Right renal pelvis (tissue), 4 donors: ENCODE results near the gene FGD5. TPM values are rescaled to one million over a fixed set of nuclear protein-coding genes. Genes with fewer than 3 reads are reported as not detected.
A peak's percentile ranks its signal among the peaks of the same experiment; 100 is the strongest.

ENCODE experiments used
- DNase-seq, 4 donors: peaks; one replicate each; pipeline ENCODE4 v3.0.0-alpha.2; 2013; ENCODE audit warnings: low read depth in 4 of 4, low spot score in 3 of 4, missing footprints in 1 of 4
- polyA plus RNA-seq, 4 donors: library from polyadenylated mRNA; unstranded; fragments of 120-200 nt; gene quantifications; one replicate each; pipeline ENCODE4 v1.2.1, GENCODE V29; 2013; ENCODE audit not compliant: insufficient read length in 4 of 4

The FGD5 gene, protein sequence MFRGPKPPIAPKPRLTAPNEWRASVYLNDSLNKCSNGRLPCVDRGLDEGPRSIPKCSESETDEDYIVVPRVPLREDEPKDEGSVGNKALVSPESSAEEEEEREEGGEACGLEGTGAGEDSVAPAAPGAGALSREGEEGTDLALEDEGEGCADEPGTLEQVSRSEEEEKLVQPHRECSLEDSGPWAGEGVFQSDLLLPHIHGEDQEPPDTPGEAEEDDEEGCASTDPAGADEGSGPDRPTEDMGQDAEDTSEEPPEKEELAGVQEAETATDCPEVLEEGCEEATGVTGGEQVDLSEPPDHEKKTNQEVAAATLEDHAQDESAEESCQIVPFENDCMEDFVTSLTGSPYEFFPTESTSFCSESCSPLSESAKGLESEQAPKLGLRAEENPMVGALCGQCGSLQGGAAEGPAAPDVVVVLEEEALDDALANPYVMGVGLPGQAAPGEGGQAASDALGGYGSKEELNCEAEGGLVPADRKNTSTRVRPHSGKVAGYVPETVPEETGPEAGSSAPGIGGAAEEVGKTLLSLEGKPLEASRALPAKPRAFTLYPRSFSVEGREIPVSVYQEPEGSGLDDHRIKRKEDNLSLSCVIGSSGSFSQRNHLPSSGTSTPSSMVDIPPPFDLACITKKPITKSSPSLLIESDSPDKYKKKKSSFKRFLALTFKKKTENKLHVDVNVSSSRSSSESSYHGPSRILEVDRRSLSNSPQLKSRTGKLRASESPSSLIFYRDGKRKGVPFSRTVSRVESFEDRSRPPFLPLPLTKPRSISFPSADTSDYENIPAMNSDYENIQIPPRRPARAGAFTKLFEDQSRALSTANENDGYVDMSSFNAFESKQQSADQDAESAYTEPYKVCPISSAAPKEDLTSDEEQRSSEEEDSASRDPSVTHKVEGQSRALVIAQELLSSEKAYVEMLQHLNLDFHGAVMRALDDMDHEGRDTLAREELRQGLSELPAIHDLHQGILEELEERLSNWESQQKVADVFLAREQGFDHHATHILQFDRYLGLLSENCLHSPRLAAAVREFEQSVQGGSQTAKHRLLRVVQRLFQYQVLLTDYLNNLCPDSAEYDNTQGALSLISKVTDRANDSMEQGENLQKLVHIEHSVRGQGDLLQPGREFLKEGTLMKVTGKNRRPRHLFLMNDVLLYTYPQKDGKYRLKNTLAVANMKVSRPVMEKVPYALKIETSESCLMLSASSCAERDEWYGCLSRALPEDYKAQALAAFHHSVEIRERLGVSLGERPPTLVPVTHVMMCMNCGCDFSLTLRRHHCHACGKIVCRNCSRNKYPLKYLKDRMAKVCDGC (N-terminal part only)
- 10 to 100 TPM; 22.9 to 26.6 (median 24.8) TPM for polyA plus RNA-seq

DNA sequence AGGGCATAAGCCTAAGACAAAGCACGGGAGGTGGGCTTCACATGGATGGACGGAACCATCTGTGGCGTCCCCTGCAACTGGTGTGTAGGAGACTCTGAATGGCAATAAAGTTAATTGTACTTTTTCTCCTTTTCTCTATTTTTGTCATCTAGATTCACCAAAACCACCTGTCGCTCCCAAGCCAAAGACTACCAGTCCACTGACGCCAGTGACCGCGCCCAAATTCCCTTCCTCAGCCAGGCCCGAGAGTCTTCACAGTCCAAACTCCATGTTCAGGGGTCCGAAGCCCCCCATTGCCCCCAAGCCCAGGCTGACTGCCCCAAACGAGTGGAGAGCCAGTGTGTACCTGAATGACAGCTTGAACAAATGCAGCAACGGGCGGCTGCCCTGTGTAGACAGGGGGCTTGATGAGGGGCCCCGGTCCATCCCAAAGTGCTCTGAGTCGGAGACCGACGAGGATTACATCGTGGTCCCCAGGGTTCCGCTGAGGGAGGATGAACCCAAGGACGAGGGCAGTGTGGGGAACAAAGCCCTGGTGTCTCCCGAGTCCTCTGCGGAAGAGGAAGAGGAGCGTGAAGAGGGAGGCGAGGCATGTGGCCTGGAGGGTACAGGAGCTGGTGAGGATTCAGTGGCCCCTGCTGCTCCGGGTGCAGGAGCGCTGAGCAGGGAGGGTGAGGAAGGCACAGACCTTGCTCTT, at the start of gene FGD5:
Gene FGD5 (plus strand): TSS at position 159 of the 697 bp plus-strand sequence. CDS start 110 bp downstream, at position 269.
- DNase-seq: no peak

DNA sequence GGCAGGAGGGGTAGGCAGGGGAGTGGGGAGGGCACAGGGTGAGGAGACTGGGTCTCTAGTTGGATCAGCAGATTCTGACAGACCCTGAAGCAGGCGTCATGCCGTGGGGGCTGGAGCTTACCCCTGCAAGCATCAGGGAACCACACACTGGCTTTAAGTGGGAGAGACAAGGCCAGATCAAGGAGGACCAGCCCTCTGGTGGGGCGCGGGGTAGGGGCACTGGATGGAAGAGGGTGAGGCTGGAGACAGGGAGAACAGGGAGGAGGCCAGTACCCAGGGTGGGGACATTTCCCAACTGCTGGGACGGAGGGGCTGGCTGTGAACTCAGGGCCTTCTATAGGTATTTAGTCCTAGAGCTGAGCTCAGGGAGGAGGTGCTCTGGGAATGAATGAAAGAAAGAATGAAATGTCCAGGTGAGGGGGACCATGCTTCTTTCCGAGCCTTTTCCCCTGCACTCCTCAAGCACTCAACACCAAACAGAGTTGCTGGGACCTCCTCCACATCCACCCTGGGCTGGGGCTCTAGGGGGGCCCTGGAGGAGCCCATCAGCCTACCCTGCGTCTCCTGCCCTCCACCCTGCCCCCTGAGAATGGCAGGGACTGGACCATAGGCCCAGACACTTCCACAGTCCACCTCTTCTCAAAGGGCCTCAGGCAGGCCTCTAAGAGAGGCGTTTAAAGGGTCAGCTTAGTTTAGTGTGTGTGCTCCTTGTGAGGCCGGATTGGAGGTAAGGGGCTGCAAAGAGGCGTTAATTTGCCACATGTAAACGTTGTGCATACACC, 49.0 kb upstream of the FGD5 start:
- no peak for DNase-seq

DNA sequence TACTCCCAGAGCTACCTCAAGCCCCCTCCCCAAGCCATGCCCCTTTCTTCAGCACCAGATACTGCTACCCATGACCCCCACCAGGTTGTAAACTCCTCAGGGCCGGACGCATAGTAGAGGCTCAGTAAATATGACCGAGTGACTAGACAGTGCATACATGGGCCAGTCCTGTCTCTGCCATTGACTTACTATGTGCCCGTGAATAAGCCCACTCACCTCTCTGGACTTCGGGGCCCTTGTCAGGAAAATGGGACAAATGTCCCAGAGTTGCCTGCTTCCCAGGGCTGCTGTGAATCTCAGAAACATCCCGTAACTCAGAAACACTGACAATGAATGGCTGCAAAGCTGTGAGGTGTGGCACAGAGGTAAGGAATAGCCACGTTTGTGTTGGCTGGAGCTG, 48.2 kb upstream of the FGD5 start:
- no peak for DNase-seq

DNA sequence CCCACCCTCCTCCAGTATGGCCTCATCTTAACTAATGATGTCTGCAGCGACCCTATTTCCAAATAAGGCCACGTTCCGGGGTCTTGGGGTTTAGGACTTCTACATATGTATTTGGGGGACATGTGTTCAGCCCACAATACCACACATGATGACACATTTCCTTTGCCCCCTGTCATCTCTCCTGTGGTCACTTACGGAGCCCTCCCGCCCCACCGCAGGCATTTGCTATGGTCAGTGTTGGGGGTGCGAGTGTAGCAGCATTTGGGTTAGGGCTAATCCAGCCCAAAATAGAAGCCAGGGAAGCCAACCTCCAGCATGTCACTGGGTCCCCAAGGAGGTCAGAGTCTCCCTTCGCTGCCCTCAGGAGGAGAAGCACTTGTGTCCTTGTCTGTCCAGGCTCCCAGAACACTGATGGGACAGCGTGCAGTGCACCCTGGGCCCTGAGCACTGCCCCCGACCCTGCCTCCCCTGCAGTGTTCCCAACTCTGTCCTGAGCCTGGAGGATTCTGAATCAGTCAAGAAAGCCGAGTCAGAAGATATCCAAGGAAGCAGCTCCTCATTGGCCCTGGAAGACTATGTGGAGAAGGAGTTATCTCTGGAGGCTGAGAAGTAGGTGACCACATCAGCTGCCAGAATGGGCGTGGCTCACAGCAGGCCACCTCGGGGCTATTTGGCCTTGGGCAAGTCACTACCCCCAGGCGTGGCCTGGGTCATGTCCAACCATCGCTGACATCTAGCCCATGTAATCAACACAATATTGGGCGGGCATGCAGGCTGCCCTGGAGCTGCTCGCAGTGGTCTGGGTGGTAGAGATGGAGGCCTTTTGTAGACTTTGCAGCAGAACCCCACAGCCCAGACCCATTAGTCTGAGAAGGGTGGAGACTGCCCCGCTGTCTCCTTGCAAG, 46.9 kb upstream of the FGD5 start:
- no peak for DNase-seq

DNA sequence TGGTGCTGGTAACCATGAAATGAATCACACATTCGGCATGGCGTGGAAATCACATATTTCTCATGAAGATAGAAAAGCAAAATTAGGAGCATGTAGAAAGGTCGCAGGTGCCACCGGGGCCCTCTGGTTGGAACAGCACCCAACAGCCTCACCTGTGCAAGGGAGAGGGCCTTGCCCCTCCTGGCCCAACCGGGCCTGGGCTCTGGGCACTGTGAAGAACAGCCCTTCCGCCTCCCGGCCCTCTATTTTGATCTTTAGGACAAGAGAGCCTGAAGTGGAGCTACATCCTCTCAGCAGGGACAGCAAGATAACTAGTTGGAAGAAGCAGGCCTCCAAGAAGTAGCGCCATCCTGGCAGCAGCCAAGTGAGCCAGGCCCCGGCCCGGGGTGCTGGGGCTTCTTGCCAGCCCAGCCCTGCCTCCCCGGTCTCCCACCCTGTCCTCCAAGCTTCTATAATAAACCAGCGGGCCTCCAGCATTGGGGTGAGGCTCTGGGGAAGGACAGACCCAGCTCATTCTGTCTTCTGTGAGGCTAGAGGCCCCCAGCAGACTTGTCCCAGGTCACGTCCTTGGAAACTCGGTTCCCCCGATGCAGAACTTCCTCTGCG, 46.1 kb upstream of the FGD5 start:
- DNase-seq: no peak

DNA sequence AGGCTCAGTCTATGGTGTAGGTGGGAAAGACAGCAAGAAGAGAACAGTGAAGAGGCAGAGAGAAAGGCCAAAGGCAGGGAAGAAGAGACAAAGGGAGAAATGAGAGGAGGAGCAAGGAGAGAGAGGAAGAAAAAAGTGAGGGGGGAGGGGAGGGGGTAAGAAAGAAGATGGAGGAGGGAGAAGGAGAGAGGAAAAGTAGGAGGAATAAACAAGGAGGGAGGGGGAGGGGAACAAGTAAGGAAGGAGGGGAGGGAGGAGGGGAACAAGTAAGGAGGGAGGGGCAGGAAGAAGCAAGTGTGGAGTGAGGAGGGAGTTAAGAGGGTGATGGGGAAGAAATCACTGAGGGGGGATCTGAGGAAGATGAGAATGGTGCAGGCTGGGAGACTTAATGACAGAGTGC, 45.5 kb upstream of the FGD5 start:
- no peak for DNase-seq

DNA sequence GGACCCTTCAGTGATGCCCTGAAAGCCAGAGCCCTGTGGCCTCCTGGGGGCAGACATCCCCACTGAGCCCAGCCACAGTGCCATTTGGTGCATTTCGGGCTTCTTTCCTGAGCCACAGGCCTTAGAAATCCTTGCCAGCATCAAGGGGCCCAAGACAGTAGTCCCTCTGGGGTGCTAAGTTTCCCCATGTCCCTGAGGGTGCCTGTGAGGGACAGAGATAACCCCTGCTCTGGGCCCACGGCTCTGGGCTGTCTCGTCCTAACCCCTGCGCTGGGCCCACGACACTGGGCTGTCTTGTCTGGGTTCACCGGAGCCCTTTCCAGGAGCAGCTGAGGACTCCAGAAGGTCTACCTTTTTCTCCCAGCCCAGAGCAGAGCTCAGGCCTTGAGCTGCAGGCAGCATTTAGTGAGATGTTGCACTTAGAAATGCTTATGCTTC, 45.1 kb upstream of the FGD5 start:
- DNase-seq: no peak

DNA sequence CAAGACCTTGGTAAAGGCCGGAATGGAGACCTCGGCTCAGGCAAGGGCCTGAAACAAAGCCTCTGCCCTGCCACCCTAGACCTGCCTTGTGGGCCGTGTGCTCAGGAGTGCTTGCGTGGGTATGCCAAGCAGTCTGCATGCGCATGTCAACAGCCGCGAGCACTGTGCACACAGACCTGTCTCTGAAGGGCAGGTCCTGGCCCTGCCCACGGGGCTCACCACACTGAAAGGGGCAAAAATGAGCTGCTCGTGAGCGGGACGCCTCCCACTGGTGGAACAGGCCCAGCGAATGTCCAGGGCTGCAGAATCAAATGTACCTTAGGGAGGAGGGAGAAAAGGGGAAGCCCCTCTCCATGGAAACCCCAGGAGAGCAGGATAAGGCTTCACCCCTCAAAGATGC, 44.3 kb upstream of the FGD5 start:
- no peak for DNase-seq

DNA sequence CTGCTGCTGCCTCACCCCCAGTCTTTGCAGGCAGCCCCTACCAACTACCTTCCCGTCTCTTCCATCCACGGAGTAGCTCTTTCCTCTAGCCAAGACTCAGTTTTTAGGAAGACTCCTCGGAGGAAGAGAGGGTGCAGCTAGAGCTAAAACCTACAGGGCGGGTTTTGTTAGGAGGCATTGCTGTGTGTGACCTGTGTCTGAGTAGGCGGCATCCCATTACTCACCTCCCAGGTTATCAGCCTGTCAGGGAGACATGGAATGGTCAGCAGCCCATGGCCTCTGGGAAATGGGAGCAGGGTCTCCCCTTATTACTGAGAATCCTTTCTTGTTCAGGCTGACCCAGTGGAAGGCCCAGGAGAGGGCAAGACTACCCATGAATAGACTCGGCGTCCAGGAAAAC, 43.8 kb upstream of the FGD5 start:
- no peak for DNase-seq

DNA sequence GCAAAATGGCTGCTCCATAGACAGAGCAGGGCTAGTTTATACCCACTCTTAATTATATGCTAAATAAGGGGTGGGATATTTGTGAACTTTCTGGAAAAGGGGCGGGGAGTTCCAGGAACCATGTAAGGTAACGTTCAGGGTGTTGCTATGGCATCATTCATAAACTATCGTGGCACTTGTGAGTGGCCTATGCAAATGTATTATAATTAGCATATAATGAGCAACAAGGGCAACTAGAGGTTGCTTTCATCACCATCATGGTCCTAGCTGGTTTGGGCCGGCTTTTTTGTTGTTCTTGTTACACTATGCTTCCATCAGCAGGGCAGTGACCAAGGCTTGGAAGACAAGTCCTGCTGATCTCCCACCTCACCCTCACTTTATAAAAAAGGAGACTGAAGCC, 43.2 kb upstream of the FGD5 start:
- DNase-seq: no peak

DNA sequence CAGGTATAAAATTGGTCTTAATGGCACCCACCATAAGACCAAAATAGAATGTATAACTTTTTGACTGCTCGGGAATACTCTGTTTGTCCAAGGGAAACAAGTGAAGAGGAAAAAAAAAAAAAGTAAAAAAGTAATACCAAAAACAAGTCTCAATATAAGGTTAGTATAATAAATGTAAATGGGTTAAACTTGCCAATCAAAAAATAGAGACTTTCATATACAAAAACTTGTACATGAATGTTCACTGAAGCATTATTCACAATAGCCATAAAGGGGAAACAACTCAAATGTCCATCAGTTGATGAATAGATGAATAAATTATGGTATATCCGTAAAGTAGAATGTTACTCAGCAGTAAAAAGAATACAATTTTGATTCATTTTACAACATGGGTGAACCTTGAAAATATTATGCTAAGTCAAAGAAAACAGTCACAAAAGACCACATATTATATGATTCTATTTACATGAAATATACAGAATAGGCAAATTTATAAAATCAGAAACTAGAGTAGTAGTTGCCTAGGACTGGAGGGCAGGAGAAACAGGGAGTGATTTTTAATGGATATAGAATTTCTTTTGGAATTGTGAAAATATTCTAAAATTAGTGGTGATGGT, 39.6 kb upstream of the FGD5 start:
- no peak for DNase-seq

DNA sequence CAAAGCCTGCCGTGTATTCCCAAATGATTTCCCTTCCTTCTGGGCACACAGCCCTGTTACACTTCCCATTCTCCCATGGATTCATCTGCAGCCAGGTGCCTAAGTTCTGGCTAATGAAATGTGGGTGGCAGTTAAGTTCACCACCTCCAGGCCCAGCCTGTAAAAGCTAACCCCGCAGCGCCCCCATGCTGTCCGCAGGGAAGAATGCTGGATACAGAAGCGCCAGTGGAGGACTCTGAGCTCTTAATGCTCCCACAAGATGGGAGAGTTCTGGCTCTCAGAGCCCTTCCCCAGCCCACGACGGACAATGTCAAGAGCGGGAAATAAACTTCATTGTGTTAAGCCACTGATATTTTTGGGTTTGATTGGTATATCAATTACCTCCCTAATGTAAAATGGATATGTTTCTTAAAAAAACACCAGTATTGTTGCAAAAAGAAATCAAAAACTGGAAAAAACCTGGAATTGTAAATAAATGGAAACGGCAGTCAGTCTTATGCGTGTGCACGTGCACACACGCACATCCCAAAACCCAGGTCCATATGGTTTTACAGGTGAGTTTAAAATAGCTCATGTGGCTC, 37.7 kb upstream of the FGD5 start:
- DNase-seq: no peak

DNA sequence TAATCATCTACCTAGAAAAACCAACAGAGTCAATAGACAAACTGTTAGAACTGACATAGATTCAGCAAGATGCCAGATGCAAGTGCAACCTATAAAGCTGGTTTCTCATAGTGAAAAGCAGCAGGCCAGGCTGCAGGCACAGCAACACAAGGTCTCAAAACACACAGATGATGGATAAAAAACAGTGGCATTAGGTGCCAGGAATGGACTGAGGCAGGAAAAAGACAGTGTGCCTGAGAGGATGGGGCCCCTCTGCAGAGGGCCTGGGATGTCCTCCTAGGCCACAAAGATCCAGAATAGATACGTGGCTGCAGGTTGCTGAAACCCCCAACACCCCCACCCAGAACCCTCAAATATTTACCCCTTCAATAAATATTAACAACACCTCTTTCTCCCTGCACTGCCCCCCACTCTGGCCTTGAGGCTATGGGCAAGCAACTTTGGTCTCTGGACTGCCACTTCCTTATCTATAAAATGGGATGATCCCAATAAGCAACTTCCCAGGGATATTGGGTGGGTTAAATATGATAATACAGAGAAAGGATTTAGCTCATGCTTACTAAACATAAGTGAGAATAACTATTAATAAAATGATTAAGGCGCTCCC, 35.2 kb upstream of the FGD5 start:
- no peak for DNase-seq

DNA sequence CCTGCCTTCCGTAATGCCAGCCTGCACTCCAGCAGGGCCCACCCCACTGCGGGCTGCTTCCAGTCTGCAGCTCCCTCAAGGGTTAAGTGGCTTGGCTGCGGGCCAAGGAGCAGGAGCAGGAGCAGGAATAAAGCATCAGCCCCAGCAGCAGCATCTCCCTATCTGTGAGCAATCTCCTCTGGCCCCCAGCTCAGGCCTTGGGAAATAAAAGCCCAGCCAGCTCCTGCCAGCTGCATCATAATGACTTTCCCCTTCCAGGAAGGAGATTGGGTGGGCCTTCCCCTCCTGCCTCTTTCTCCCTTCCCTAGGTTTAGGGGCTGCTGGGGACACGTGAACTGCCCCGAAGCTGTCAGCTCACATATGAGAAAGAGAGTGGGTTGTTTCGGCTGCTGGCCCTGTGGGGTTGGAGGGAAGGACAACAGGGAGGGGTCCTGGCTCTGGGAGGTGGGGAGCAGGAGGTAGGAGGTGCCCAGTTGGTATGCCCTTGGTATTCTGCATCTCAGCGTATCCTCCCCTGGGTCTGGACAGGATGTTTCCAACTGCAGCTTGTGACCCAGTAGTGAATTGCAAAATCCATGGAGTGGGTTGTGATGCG, 34.6 kb upstream of the FGD5 start:
- peak in 1 of 4 donors; percentile 20 for DNase-seq

DNA sequence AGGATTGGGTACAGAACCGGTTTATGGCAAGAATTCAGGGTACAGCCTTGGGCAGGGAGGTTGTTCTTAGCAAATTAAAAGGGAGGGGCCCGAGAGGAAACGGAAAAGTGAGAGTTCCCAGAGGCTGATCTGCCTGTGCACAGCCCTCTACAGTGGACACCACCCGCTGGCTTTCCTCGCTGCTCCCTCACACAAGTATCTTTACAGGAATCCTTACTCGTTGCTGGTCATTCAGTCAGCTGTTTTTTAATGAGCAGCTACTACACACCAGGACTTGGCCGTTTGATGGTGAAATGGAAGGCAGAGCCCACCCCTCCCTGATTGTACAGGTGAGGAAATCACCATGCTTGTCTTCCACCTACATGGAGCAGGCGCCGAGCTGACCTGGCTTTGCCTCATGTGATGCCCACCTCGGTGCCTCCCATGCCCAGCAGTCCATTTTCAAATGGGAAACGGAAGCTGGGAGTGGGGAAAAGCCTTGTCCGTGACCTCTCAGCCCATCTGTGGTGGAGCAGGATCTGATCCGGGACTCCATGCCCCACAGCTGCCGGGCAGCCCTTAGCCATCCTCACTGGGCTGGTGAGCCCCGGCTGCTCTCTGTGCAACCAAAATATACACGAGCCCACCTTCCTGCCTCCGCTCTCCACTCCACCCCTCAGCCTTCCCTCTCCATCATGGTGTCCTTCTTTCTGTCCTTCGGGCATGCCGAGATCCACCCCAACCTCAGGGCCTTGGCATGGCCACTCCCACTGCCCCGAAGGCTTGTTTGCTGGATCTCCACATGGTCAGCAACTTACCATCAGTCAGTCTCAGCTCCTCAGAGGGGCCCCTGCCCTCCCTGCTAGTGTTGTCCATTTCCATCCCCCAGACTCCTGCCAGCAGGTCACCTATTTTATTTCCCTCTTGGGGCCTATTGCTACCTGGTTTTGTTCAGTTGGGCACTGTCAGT, 33.3 kb upstream of the FGD5 start:
- DNase-seq: no peak
